Body of pancreas (tissue), 4 donors: ENCODE measurements around the gene FGF3. TPM values are rescaled to one million over a fixed set of nuclear protein-coding genes. Genes with fewer than 3 reads are reported as not detected.

Experiments
- ATAC-seq: fragments of 150-250 bp; one replicate; pipeline ENCODE4 v1.9.1; 2016
- DNase-seq, 4 donors: peaks; one replicate each; pipeline ENCODE4 v3.0.0-alpha.2; 2019
- H3K27ac ChIP-seq, 4 donors: fragments of 200-600 bp; sonication (generic); 1 replicate in 3 of 4; 2 replicates in 1 of 4; pipeline versions ENCODE4 v1.5.1 to v1.6.1; 2016 to 2019; ENCODE audit warnings: mild to moderate bottlenecking in 1 of 4, mixed read lengths in 1 of 4, moderate library complexity in 1 of 4
- H3K27me3 ChIP-seq, 2 donors: fragments of 200-600 bp; sonication (generic); one replicate each; pipeline ENCODE4 v1.6.0; 2016; ENCODE audit warnings: mild to moderate bottlenecking in 1 of 2
- H3K36me3 ChIP-seq, 2 donors: fragments of 200-600 bp; sonication (generic); replicated peaks in 1 of 2; 2 replicates each; pipeline ENCODE4 v1.5.1; 2016; ENCODE audit warnings: low read depth in 2 of 2; ENCODE audit not compliant: insufficient read depth in 1 of 2
- H3K4me1 ChIP-seq: fragments of 200-600 bp; sonication (generic); one replicate; pipeline ENCODE4 v1.6.0; 2016
- H3K4me3 ChIP-seq, 2 donors: fragments of 200-600 bp; sonication (generic); 1 replicate in 1 of 2; 2 replicates in 1 of 2; pipeline ENCODE4 v1.5.1; 2016 to 2019
- H3K9me3 ChIP-seq, 3 donors: fragments of 200-600 bp; sonication (generic); 1 replicate in 2 of 3; 2 replicates in 1 of 3; pipeline ENCODE4 v1.5.1; 2016
- CTCF ChIP-seq, 7 experiments: fragments of 450-650 bp in 4 of 7; fragments of 200-600 bp in 3 of 7; sonication (generic) in 3 of 7; IDR thresholded peaks; one replicate each; pipeline ENCODE4 v1.5.1; 2016 to 2019; ENCODE audit warnings: antibody characterized with exemption in 7 of 7
- POLR2A ChIP-seq, 3 donors: fragments of 450-650 bp; IDR thresholded peaks; one replicate each; pipeline ENCODE4 v1.6.1; 2016; ENCODE audit warnings: antibody characterized with exemption in 3 of 3, mild to moderate bottlenecking in 2 of 3
- WGBS, 2 donors: methylation state at CpG; one replicate each; pipeline ENCODE4 v1.1.5; 2017; 5-methylcytosine and 5-hydroxymethylcytosine counted together
- intact Hi-C: fragments of 100-400 bp; cut with DNase I; formaldehyde crosslinking; loops from one replicate; pipeline ENCODE4 v1.15.1; 2023
- total RNA-seq, 2 donors: library from RNA; depleted of rRNA; stranded (reverse); fragments of >200 nt; gene quantifications; one replicate each; pipeline ENCODE4 v1.1.0, GENCODE V29; 2016

FGF3 gene
- total RNA-seq, 2 donors from 2014 or later, result not detected

- Histone ChIP-seq H3K27ac (no peak overlapping the region), H3K9me3 (no peaks in the 10 kb centered on the region), H3K27me3 (no peaks in the 10 kb centered on the region), H3K4me3 (no peak overlapping the region), H3K4me1 (no peaks in the 10 kb centered on the region), H3K36me3 (no peaks in the 10 kb centered on the region)
- 26 to 49% methylated on average over 6 to 15 of the region's 15 CpGs for WGBS, 2 donors
- no peak for TF ChIP-seq POLR2A (IDR thresholded peaks at IDR 0.05)
- TF ChIP-seq CTCF (IDR thresholded peaks at IDR 0.05), result peak; percentile 36 to 61 (median 51)
- intact Hi-C loops, result no loop called here
- ATAC-seq, result peak; percentile 30
- peak; percentile 9 to 47 (median 29) for DNase-seq
These were observed 17.5 kb downstream of the FGF3 start for GRCh38 chr11:69801513-69802335.

GRCh38 chr11:69800278-69800677, 18.9 kb downstream of the FGF3 start:
- Histone ChIP-seq H3K9me3 (no peaks in the 10 kb centered on the region), H3K27me3 (no peaks in the 10 kb centered on the region), H3K4me1 (no peaks in the 10 kb centered on the region), H3K27ac (no peak overlapping the region), H3K36me3 (no peaks in the 10 kb centered on the region), H3K4me3 (no peak overlapping the region)
- intact Hi-C loops, result no loop called here
- WGBS, 2 donors, result 69 to 85% methylated on average over 4 to 5 of the region's 5 CpGs
- no peak for DNase-seq
- TF ChIP-seq POLR2A (IDR thresholded peaks at IDR 0.05) (no peak), CTCF (IDR thresholded peaks at IDR 0.05) (no peak)
- ATAC-seq, result no peak

- DNase-seq (no peak), ATAC-seq (no peak)
- Histone ChIP-seq H3K36me3 (no peaks in the 10 kb centered on the region), H3K4me3 (no peak overlapping the region), H3K9me3 (no peaks in the 10 kb centered on the region), H3K4me1 (no peaks in the 10 kb centered on the region), H3K27me3 (no peaks in the 10 kb centered on the region), H3K27ac (no peak overlapping the region)
- no peak for TF ChIP-seq POLR2A (IDR thresholded peaks at IDR 0.05)
- TF ChIP-seq CTCF (IDR thresholded peaks at IDR 0.05), result no peak
- intact Hi-C loops, result no loop called here
- WGBS, 2 donors, result 11 to 13% methylated on average over 3 of the region's 3 CpGs
These were observed 19.6 kb downstream of the FGF3 start for GRCh38 chr11:69799582-69799981.

- Histone ChIP-seq H3K27ac (no peak overlapping the region), H3K27me3 (no peaks in the 10 kb centered on the region), H3K4me1 (no peaks in the 10 kb centered on the region), H3K36me3 (no peaks in the 10 kb centered on the region), H3K9me3 (no peaks in the 10 kb centered on the region), H3K4me3 (no peak overlapping the region)
- no peak for DNase-seq
- ATAC-seq, result no peak
- intact Hi-C loops, result no loop called here
- TF ChIP-seq CTCF (IDR thresholded peaks at IDR 0.05) (no peak), POLR2A (IDR thresholded peaks at IDR 0.05) (no peak)
- whole genome bisulfite sequencing, 2 donors, result 65 to 83% methylated on average over 1 to 3 of the region's 3 CpGs
These were observed 20.1 kb downstream of the FGF3 start for GRCh38 chr11:69799097-69799496.
